ENCODE data around the gene TAF3.

Gene TAF3

DNA sequence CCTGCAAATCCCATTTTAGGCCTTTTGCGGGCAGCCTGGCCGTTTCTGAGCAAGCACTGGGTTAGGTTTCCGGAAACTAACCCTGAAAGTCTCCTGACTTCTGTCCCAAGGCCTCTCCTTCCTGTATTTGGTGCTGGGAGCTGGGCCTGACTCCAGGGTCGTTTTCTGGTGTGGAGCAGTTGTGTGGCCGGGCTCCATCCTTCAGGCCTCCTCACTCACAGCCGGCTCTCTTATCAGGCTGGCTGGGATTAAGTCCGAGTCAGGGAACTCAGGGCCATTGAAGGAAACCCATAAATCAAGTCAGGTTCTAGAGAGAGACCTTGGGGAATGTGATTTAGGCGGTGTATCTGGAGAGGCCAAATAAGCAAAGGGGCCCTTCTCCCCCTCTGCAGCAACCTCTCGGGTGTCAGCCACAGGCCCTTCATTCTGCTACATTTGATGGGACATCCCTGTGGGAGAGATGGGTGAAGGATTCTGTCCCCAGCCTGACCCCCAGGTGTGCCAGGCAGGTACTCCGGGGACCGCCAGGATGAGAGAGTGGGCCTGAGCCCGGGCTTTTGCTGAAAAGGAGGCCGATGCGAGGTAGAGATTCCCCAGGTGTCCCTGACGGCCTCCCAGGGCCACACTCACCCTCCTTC lies 239.4 kb downstream of the TAF3 start:
- peak overlapping the region; percentile 73 for H2BK5ac ChIP-seq (ENCODE audit: low read depth, low read length, poor library complexity)
- peak overlapping the region; percentile 99 for H3K27ac ChIP-seq (ENCODE audit: low read depth, low read length)
- H2BK12ac ChIP-seq (ENCODE audit: low read length) = peak overlapping the region; percentile 29
- peak overlapping the region; percentile 34 for H4K12ac ChIP-seq (ENCODE audit: low read depth, low read length)
- H4K8ac ChIP-seq (ENCODE audit: low read depth, low read length) = peak overlapping the region; percentile 68
- H3K4ac ChIP-seq (ENCODE audit: low read depth, low read length) = peak overlapping the region; percentile 94
- peaks cover 85% of the 10 kb centered on the region for H3K79me1 ChIP-seq (ENCODE audit: low read length)
- H3K4me1 ChIP-seq (ENCODE audit: control insufficient read depth in 1 of 2, insufficient read depth in 2 of 2, low read length in 2 of 2) = peaks cover 26 to 35% of the 10 kb centered on the region in 2 experiments
- H3K36me3 ChIP-seq (ENCODE audit: control insufficient read depth in 1 of 2, insufficient read depth in 2 of 2, low read length in 2 of 2) = peaks cover 51 to 57% of the 10 kb centered on the region in 2 experiments
- H2BK120ac ChIP-seq (ENCODE audit: insufficient read depth, low read length, poor library complexity) = peak overlapping the region; percentile 45
- H3K27me3 ChIP-seq (ENCODE audit: insufficient read depth, low read length) = no peaks in the 10 kb centered on the region
- peaks cover 72% of the 10 kb centered on the region for H3K79me2 ChIP-seq (ENCODE audit: control insufficient read depth, insufficient read depth, low read length, poor library complexity)
- H3K9ac ChIP-seq (ENCODE audit: low read length) = peak overlapping the region; percentile 79
- peak overlapping the region; percentile 64 for H3K4me3 ChIP-seq (ENCODE audit: low read depth, low read length)
- DNase-seq = peak in 1 of 2 donors; percentile 7
- peak overlapping the region; percentile 64 for H3K18ac ChIP-seq (ENCODE audit: low read length)
- no CpG with 5 or more reads among the region's 15 CpGs for WGBS (ENCODE audit: extremely low coverage, insufficient coverage, insufficient read length)
- H3K4me2 ChIP-seq (ENCODE audit: low read length) = peak overlapping the region; percentile 71
- no peaks in the 10 kb centered on the region for H3K9me3 ChIP-seq (ENCODE audit: insufficient read depth, low read depth, low read length)
- no peak overlapping the region for H2AFZ ChIP-seq (ENCODE audit: insufficient read depth, low read length, poor library complexity)
- H3K23ac ChIP-seq (ENCODE audit: low read length) = no peak overlapping the region
- H2AK5ac ChIP-seq (ENCODE audit: low read length) = no peak overlapping the region
- H3K14ac ChIP-seq (ENCODE audit: low read length) = peak overlapping the region; percentile 59
- H4K91ac ChIP-seq (ENCODE audit: low read depth, low read length) = peak overlapping the region; percentile 56

DNA sequence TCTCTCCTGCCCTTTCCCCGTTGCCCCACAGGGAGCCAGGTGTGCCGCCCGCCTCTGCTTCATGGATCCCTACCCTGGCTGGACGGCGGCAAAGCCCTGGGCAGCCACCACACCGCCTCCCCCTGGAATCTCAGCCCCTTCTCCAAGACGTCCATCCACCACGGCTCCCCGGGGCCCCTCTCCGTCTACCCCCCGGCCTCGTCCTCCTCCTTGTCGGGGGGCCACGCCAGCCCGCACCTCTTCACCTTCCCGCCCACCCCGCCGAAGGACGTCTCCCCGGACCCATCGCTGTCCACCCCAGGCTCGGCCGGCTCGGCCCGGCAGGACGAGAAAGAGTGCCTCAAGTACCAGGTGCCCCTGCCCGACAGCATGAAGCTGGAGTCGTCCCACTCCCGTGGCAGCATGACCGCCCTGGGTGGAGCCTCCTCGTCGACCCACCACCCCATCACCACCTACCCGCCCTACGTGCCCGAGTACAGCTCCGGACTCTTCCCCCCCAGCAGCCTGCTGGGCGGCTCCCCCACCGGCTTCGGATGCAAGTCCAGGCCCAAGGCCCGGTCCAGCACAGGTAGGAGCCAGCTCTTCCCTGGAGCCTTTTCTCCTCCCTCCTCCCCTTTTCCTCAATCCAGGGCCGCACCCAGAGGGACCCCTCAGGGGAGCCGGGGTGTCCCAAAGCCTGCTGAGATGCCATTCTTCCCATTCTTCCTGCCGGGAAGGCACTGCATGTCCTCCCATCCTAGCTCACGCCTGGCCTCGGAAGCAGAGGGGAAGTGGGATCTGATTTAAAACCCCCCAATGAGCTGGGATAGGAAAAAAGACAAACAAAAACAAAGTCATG lies 240.2 kb downstream of the TAF3 start:
- no peaks in the 10 kb centered on the region for H3K27me3 ChIP-seq (ENCODE audit: insufficient read depth, low read length)
- no peak overlapping the region for H2BK12ac ChIP-seq (ENCODE audit: low read length)
- H4K8ac ChIP-seq (ENCODE audit: low read depth, low read length) = peak overlapping the region; percentile 9
- H3K9me3 ChIP-seq (ENCODE audit: insufficient read depth, low read depth, low read length) = no peaks in the 10 kb centered on the region
- peak overlapping the region; percentile 99 for H3K27ac ChIP-seq (ENCODE audit: low read depth, low read length)
- peak overlapping the region; percentile 37 for H2AK5ac ChIP-seq (ENCODE audit: low read length)
- H3K79me2 ChIP-seq (ENCODE audit: control insufficient read depth, insufficient read depth, low read length, poor library complexity) = peaks cover 75% of the 10 kb centered on the region
- H3K79me1 ChIP-seq (ENCODE audit: low read length) = peaks cover 87% of the 10 kb centered on the region
- H3K4me1 ChIP-seq (ENCODE audit: control insufficient read depth in 1 of 2, insufficient read depth in 2 of 2, low read length in 2 of 2) = peaks cover 32 to 40% of the 10 kb centered on the region in 2 experiments
- WGBS (ENCODE audit: extremely low coverage, insufficient coverage, insufficient read length) = no CpG with 5 or more reads among the region's 45 CpGs
- H3K23ac ChIP-seq (ENCODE audit: low read length) = no peak overlapping the region
- no peak overlapping the region for H2AFZ ChIP-seq (ENCODE audit: insufficient read depth, low read length, poor library complexity)
- H2BK120ac ChIP-seq (ENCODE audit: insufficient read depth, low read length, poor library complexity) = peak overlapping the region; percentile 27
- peak overlapping the region; percentile 71 for H3K4me2 ChIP-seq (ENCODE audit: low read length)
- H3K18ac ChIP-seq (ENCODE audit: low read length) = peak overlapping the region; percentile 71
- DNase-seq = peak in 1 of 2 donors; percentile 18
- peak overlapping the region; percentile 52 for H3K9ac ChIP-seq (ENCODE audit: low read length)
- H3K4me3 ChIP-seq (ENCODE audit: low read depth, low read length) = peak overlapping the region; percentile 64
- peak overlapping the region; percentile 94 for H3K4ac ChIP-seq (ENCODE audit: low read depth, low read length)
- H3K14ac ChIP-seq (ENCODE audit: low read length) = peak overlapping the region; percentile 59
- H4K12ac ChIP-seq (ENCODE audit: low read depth, low read length) = peak overlapping the region; percentile 59
- peaks cover 55 to 62% of the 10 kb centered on the region in 2 experiments for H3K36me3 ChIP-seq (ENCODE audit: control insufficient read depth in 1 of 2, insufficient read depth in 2 of 2, low read length in 2 of 2)
- peak overlapping the region; percentile 46 for H4K91ac ChIP-seq (ENCODE audit: low read depth, low read length)
- H2BK5ac ChIP-seq (ENCODE audit: low read depth, low read length, poor library complexity) = peak overlapping the region; percentile 73

DNA sequence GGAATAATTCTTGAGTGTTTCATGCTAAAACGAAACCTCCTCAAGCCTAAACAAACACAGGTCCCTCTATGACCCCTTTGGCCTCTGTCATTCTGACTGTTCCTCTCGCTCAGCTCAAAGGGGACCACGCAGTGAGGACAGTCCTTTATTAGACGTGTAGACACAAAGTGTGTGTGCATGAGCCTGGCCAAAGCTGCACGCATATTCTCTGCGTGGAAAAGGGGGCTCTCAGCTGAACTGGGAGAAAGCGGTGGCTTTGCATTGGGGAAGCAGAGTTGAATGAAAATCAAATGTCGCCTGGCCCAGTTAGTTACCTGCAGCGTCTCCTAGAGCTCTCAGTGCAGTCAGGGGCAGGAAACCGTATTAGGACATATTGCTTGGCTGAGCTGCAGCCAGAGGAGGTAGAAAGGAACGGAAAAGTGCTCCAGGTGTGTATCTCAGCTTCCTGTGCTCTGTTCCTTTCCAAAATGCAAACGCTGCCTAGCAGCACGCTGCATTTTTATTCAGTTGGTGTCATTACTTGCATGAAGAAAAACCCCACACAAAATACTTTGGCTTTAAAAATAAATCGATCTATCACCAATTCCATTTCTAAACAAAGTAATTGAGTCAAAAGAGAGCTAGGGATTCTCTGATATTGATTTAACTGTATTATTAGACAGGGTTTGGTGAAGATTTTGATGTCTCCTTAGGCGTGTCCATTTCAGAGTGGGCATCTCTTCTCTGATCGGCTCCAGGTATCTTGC lies 241.1 kb downstream of the TAF3 start:
- H3K4me3 ChIP-seq (ENCODE audit: low read depth, low read length) = peak overlapping the region; percentile 63
- H3K27me3 ChIP-seq (ENCODE audit: insufficient read depth, low read length) = no peaks in the 10 kb centered on the region
- H3K4me2 ChIP-seq (ENCODE audit: low read length) = peak overlapping the region; percentile 71
- peak overlapping the region; percentile 60 for H3K14ac ChIP-seq (ENCODE audit: low read length)
- no peak overlapping the region for H2AFZ ChIP-seq (ENCODE audit: insufficient read depth, low read length, poor library complexity)
- no CpG with 5 or more reads among the region's 16 CpGs for WGBS (ENCODE audit: extremely low coverage, insufficient coverage, insufficient read length)
- peak overlapping the region; percentile 73 for H2BK5ac ChIP-seq (ENCODE audit: low read depth, low read length, poor library complexity)
- H3K18ac ChIP-seq (ENCODE audit: low read length) = peak overlapping the region; percentile 79
- peaks cover 37 to 45% of the 10 kb centered on the region in 2 experiments for H3K4me1 ChIP-seq (ENCODE audit: control insufficient read depth in 1 of 2, insufficient read depth in 2 of 2, low read length in 2 of 2)
- peak overlapping the region; percentile 60 for H3K9ac ChIP-seq (ENCODE audit: low read length)
- peaks cover 60 to 69% of the 10 kb centered on the region in 2 experiments for H3K36me3 ChIP-seq (ENCODE audit: control insufficient read depth in 1 of 2, insufficient read depth in 2 of 2, low read length in 2 of 2)
- H3K23ac ChIP-seq (ENCODE audit: low read length) = peak overlapping the region; percentile 98
- H2AK5ac ChIP-seq (ENCODE audit: low read length) = no peak overlapping the region
- peak overlapping the region; percentile 99 for H3K27ac ChIP-seq (ENCODE audit: low read depth, low read length)
- H4K12ac ChIP-seq (ENCODE audit: low read depth, low read length) = no peak overlapping the region
- peaks cover 73% of the 10 kb centered on the region for H3K79me2 ChIP-seq (ENCODE audit: control insufficient read depth, insufficient read depth, low read length, poor library complexity)
- H3K4ac ChIP-seq (ENCODE audit: low read depth, low read length) = peak overlapping the region; percentile 94
- no peaks in the 10 kb centered on the region for H3K9me3 ChIP-seq (ENCODE audit: insufficient read depth, low read depth, low read length)
- H3K79me1 ChIP-seq (ENCODE audit: low read length) = peaks cover 84% of the 10 kb centered on the region
- H4K8ac ChIP-seq (ENCODE audit: low read depth, low read length) = peak overlapping the region; percentile 45
- peak overlapping the region; percentile 17 for H4K91ac ChIP-seq (ENCODE audit: low read depth, low read length)
- no peak overlapping the region for H2BK12ac ChIP-seq (ENCODE audit: low read length)
- peak in 1 of 2 donors; percentile 18 for DNase-seq
- peak overlapping the region; percentile 43 for H2BK120ac ChIP-seq (ENCODE audit: insufficient read depth, low read length, poor library complexity)
